Femur (tissue), 1 donor: ENCODE measurements around the gene RBBP5.

Source experiments
- DNase-seq: peaks from one replicate; pipeline ENCODE4 v3.0.0-alpha.2; 2017

RBBP5 gene

DNA sequence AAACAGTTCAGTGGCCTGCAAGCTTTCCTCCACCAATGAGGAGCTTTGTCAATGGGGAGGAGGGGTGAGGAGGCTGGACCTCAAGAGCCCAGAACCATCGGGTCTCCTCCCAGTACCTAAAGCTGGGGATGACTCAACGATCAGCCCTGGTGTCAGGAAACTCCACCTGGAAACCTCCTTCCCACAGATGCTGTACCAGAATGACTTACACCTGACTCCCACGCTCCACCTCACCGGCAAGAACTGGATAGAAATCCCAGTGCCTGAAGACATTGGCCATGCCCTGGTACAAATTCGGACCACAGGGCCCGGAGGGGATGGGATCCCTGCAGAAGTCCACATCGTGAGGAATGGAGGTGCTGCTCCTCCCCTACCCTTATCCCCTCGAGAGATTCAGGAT, 48.9 kb downstream of the RBBP5 start:
- DNase-seq, result no peak

DNA sequence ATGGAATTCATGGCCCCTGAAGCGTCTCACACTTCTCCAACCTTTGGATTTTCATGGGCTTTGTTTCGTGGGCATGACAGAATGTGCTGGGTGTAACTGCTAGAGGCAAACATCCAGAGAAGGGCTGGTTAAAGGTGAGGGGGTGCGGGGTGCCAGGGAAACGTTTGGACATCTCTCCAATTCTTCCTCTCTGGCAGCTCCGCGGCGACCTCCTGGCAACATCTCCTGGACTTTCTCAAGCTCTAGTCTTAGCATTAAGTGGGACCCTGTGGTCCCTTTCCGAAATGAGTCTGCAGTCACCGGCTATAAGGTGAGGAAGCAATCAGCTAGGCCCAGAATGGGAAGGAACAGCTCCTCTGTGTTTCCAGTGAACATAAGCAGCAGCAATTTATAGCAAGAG, 49.5 kb downstream of the RBBP5 start:
- no peak for DNase-seq

DNA sequence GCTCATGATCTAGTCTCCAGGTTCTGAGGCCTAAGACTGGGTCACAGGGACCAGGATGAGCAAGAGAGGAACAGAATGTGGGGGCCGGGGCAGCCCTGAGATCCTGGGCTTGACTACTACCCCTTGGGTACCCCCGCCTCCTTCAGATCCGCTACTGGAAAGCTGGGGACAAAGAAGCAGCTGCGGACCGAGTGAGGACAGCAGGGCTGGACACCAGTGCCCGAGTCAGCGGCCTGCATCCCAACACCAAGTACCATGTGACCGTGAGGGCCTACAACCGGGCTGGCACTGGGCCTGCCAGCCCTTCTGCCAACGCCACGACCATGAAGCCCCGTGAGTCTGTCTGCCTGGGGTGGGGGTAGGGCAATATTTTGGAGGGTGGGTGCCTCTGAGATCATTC, 50.0 kb downstream of the RBBP5 start:
- DNase-seq, result no peak

- DNase-seq, result no peak
These were observed 50.8 kb downstream of the RBBP5 start for GRCh38 chr1:205071028-205071409.

- DNase-seq, result no peak
These were observed 52.2 kb downstream of the RBBP5 start for GRCh38 chr1:205069371-205070125.

DNA sequence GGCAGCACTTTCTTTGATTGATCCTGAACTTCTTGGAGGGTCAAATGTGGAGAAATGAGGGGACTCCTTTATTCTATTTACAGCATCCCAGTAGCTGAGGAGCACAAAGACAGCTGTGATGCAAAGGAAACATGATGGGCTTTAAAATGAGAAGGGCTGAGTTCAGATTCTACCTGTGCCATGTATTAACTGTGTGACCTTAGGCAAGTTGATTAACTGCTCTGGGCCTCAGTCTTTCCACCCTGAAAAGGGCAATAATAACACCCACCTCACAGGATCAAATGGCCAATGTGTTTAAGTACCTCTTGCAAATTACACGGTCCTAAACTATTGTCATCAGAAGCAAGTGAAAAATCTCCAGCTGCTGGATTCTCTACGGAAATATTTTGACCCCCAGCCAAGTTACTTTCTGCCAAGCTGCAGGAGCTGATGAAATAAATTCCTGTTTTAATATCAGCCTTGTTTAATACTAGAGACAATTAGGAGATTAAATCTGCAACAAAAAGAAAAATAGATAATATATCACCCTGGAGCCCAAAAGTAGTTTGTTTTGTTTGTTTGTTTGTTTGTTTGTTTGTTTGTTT, 53.2 kb downstream of the RBBP5 start:
- no peak for DNase-seq

DNA sequence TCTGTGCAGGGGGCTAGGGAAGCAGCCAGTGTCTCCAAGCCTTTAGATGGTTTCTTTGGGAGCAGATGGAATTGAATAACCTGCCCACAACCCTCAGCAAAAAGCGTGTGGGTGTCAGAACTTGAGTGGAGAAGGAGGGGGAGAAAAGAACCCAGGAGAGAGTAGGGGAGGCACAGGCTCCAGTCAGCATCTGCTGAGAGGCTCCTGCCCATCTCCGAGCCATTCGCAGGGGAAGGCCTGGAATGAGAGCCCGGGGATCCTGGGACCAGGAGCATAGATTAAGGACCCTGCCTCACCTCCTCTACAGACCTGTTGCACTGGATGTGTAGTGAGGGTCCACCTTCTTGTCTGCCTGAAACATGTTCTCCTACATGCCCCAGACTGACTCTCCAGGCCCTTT, 53.8 kb downstream of the RBBP5 start:
- no peak for DNase-seq

GRCh38 chr1:205067031-205067430, 54.7 kb downstream of the RBBP5 start:
- DNase-seq, result no peak

GRCh38 chr1:205066141-205066818, 55.5 kb downstream of the RBBP5 start:
- no peak for DNase-seq

GRCh38 chr1:205065666-205066065, 56.1 kb downstream of the RBBP5 start:
- DNase-seq, result no peak

GRCh38 chr1:205064741-205065316, 56.9 kb downstream of the RBBP5 start:
- no peak for DNase-seq

DNA sequence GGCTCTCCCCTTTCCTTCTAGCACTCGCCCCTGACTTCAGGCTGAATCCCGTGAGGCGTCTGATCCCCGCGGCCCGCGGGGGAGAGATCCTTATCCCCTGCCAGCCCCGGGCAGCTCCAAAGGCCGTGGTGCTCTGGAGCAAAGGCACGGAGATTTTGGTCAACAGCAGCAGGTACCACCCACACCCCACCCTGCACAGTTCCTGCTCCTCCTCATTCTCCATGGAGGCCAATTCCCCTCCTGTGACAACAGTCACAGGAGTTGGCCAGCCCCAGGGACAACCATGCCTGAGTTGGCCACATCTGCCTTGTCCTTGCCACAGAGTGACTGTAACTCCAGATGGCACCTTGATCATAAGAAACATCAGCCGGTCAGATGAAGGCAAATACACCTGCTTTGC, 57.5 kb downstream of the RBBP5 start:
- DNase-seq, result no peak

- DNase-seq, result no peak
These were observed 58.9 kb downstream of the RBBP5 start for GRCh38 chr1:205062895-205063294.

- no peak for DNase-seq
These were observed 59.5 kb downstream of the RBBP5 start for GRCh38 chr1:205062319-205062718.

- peak; percentile 87 for DNase-seq
These were observed 60.1 kb downstream of the RBBP5 start for GRCh38 chr1:205061665-205062069.

- no peak for DNase-seq
These were observed 60.6 kb downstream of the RBBP5 start for GRCh38 chr1:205061227-205061626.

DNA sequence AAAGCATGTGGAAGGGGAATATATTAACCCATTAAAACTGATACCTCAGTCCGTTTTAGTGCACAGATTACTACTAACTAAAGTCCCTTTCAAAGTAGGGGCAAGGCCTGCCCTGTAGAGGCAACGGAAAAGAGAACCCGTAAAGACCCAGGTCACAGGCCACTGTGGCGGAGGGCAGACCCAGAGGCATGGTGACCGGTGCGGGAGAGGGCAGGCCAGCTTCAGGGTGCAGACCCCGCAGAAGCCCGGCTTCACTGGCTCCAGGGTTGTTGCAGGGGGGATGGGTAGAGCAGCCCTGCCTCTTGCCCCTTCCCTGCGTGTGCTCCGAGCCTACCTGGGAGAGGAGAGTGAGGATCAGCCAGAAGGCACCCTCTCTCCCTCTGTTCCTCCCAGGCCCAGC, 61.0 kb downstream of the RBBP5 start:
- no peak for DNase-seq

DNA sequence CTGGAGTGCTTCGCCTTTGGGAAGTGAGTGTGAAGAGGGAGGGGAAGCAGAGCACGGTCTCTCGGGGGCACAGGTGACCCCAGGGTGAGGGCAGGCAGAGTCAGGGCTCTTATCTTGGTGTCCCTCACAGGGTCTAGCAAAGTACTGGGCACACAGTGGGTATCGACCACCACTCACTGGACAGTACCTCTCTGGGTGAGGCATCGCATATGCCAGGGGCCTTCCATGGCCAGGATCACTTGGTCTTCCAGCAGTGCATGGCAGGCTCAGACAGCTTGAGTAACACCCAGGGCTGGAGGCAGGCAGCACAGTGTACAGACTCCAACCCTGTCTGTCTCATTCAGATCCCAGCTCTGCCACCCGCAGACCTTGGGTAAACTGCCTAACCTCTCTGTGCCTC, 62.1 kb downstream of the RBBP5 start:
- DNase-seq, result no peak

- no peak for DNase-seq
These were observed 62.9 kb downstream of the RBBP5 start for GRCh38 chr1:205058853-205059252.

GRCh38 chr1:205057808-205058575, 63.8 kb downstream of the RBBP5 start:
- DNase-seq, result no peak

GRCh38 chr1:205056956-205057568, 64.7 kb downstream of the RBBP5 start:
- DNase-seq, result no peak

- DNase-seq, result no peak
These were observed 65.6 kb downstream of the RBBP5 start for GRCh38 chr1:205056188-205056611.

- no peak for DNase-seq
These were observed 67.8 kb downstream of the RBBP5 start for GRCh38 chr1:205054013-205054412.
